Suprapubic skin (tissue), 4 donors: ENCODE measurements around the gene RAPGEF5. TPM values are rescaled to one million over a fixed set of nuclear protein-coding genes. Genes with fewer than 3 reads are reported as not detected.

ENCODE experiments used
- DNase-seq, 2 donors: peaks; one replicate each; pipeline ENCODE4 v3.0.0-alpha.2; 2019; ENCODE audit warnings: low spot score in 2 of 2
- H3K27ac ChIP-seq: fragments of 200-600 bp; sonication (generic); one replicate; pipeline ENCODE4 v1.5.1; 2019
- H3K27me3 ChIP-seq: fragments of 200-600 bp; sonication (generic); one replicate; pipeline ENCODE4 v1.5.1; 2019
- H3K36me3 ChIP-seq: fragments of 200-600 bp; sonication (generic); one replicate; pipeline ENCODE4 v1.5.1; 2019
- H3K4me1 ChIP-seq: fragments of 200-600 bp; sonication (generic); one replicate; pipeline ENCODE4 v1.5.1; 2019
- H3K4me3 ChIP-seq: fragments of 200-600 bp; sonication (generic); one replicate; pipeline ENCODE4 v1.5.1; 2019; ENCODE audit warnings: mild to moderate bottlenecking
- H3K9me3 ChIP-seq: fragments of 200-600 bp; sonication (generic); one replicate; pipeline ENCODE4 v1.5.1; 2019
- CTCF ChIP-seq, 2 donors: fragments of 200-600 bp in 1 of 2; fragments of 450-650 bp in 1 of 2; sonication (generic) in 1 of 2; IDR thresholded peaks; one replicate each; pipeline ENCODE4 v1.5.1; 2016 to 2019; ENCODE audit warnings: antibody characterized with exemption in 2 of 2, mild to moderate bottlenecking in 1 of 2, moderate library complexity in 1 of 2
- EP300 ChIP-seq: sonication (generic); formaldehyde crosslinking; IDR thresholded peaks from one replicate; pipeline ENCODE4 v1.6.1; 2017; ENCODE audit warnings: antibody characterized with exemption
- POLR2A ChIP-seq, 2 donors: fragments of 450-650 bp; IDR thresholded peaks; one replicate each; pipeline ENCODE4 v1.6.1; 2017; ENCODE audit warnings: antibody characterized with exemption in 2 of 2, mild to moderate bottlenecking in 2 of 2, moderate library complexity in 2 of 2
- POLR2AphosphoS5 ChIP-seq, 3 donors: sonication (generic); formaldehyde crosslinking; IDR thresholded peaks; one replicate each; pipeline ENCODE4 v1.6.1; 2017; ENCODE audit warnings: antibody characterized with exemption in 3 of 3
- WGBS: methylation state at CpG from one replicate; pipeline ENCODE4 v1.1.5; 2018; 5-methylcytosine and 5-hydroxymethylcytosine counted together
- total RNA-seq, 4 donors: library from RNA; depleted of rRNA; stranded (reverse); fragments of >200 nt; gene quantifications; one replicate each; pipeline ENCODE4 v1.1.0, GENCODE V29; 2016

Gene RAPGEF5
- total RNA-seq, 4 donors from 2014 or later = 22.6 to 88.5 (median 26.9) TPM

GRCh38 chr7:22307816-22308215 lies 49.1 kb downstream of the RAPGEF5 start:
- DNase-seq = no peak
- 79% methylated on average over 3 of the region's 3 CpGs for WGBS
- H3K9me3 ChIP-seq = no peaks in the 10 kb centered on the region
- no peaks in the 10 kb centered on the region for H3K27me3 ChIP-seq
- H3K4me3 ChIP-seq = no peak overlapping the region
- no peak overlapping the region for H3K27ac ChIP-seq
- no peaks in the 10 kb centered on the region for H3K4me1 ChIP-seq
- H3K36me3 ChIP-seq = peaks cover 21% of the 10 kb centered on the region
- TF ChIP-seq POLR2AphosphoS5 (IDR thresholded peaks at IDR 0.05) (no peak), EP300 (no peak), CTCF (IDR thresholded peaks at IDR 0.05) (no peak), POLR2A (IDR thresholded peaks at IDR 0.05) (no peak)

GRCh38 chr7:22305706-22306105 lies 51.2 kb downstream of the RAPGEF5 start:
- no peak for DNase-seq
- Histone ChIP-seq H3K4me3 (no peak overlapping the region), H3K27ac (no peak overlapping the region), H3K36me3 (peaks cover 22% of the 10 kb centered on the region), H3K9me3 (no peaks in the 10 kb centered on the region), H3K27me3 (no peaks in the 10 kb centered on the region), H3K4me1 (no peaks in the 10 kb centered on the region)
- TF ChIP-seq POLR2AphosphoS5 (IDR thresholded peaks at IDR 0.05) (no peak), EP300 (no peak), POLR2A (IDR thresholded peaks at IDR 0.05) (no peak), CTCF (IDR thresholded peaks at IDR 0.05) (no peak)
- 88% methylated on average over 2 of the region's 2 CpGs for WGBS

GRCh38 chr7:22302951-22303423 lies 54.0 kb downstream of the RAPGEF5 start:
- H3K4me1 ChIP-seq = no peaks in the 10 kb centered on the region
- H3K36me3 ChIP-seq = peaks cover 24% of the 10 kb centered on the region
- no peak overlapping the region for H3K4me3 ChIP-seq
- no peaks in the 10 kb centered on the region for H3K27me3 ChIP-seq
- TF ChIP-seq CTCF (IDR thresholded peaks at IDR 0.05) = no peak
- TF ChIP-seq EP300 = no peak
- TF ChIP-seq POLR2A (IDR thresholded peaks at IDR 0.05) = no peak
- no peak for TF ChIP-seq POLR2AphosphoS5 (IDR thresholded peaks at IDR 0.05)
- 56% methylated on average over 1 of the region's 1 CpG for WGBS
- H3K27ac ChIP-seq = no peak overlapping the region
- DNase-seq = no peak
- H3K9me3 ChIP-seq = no peaks in the 10 kb centered on the region

GRCh38 chr7:22302193-22302592 lies 54.8 kb downstream of the RAPGEF5 start:
- H3K4me3 ChIP-seq = no peak overlapping the region
- H3K27me3 ChIP-seq = no peaks in the 10 kb centered on the region
- no peaks in the 10 kb centered on the region for H3K4me1 ChIP-seq
- no peak overlapping the region for H3K27ac ChIP-seq
- H3K36me3 ChIP-seq = peaks cover 18% of the 10 kb centered on the region
- no peak for DNase-seq
- TF ChIP-seq POLR2AphosphoS5 (IDR thresholded peaks at IDR 0.05) (no peak), CTCF (IDR thresholded peaks at IDR 0.05) (no peak), POLR2A (IDR thresholded peaks at IDR 0.05) (no peak), EP300 (no peak)
- WGBS = 91% methylated on average over 2 of the region's 2 CpGs
- no peaks in the 10 kb centered on the region for H3K9me3 ChIP-seq

DNA sequence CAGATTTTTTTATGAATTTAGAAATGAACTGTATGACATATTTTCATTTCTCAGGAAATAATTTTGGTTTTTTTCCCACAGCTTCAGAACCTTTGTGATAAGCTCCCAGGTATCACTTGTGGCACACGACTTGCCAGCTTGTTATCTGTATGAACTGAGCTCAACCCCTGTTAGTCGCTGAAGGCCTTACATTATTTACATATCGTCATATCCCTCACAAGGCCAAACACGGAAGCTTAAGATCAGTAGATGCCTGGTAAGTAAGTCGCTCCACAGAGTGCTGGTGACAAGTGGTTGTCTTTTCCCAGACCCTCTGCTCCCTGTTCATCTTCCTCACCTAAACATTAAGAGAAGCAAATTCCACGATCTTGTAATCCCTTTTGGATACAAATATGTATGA lies 55.2 kb downstream of the RAPGEF5 start:
- TF ChIP-seq POLR2AphosphoS5 (IDR thresholded peaks at IDR 0.05) (no peak), CTCF (IDR thresholded peaks at IDR 0.05) (no peak), EP300 (no peak), POLR2A (IDR thresholded peaks at IDR 0.05) (no peak)
- DNase-seq = no peak
- Histone ChIP-seq H3K36me3 (peaks cover 14% of the 10 kb centered on the region), H3K27ac (no peak overlapping the region), H3K27me3 (no peaks in the 10 kb centered on the region), H3K9me3 (no peaks in the 10 kb centered on the region), H3K4me1 (no peaks in the 10 kb centered on the region), H3K4me3 (no peak overlapping the region)
- WGBS = 89% methylated on average over 6 of the region's 6 CpGs
